Measurements from ENCODE around the gene ATP2C2.

ATP2C2 gene

DNA sequence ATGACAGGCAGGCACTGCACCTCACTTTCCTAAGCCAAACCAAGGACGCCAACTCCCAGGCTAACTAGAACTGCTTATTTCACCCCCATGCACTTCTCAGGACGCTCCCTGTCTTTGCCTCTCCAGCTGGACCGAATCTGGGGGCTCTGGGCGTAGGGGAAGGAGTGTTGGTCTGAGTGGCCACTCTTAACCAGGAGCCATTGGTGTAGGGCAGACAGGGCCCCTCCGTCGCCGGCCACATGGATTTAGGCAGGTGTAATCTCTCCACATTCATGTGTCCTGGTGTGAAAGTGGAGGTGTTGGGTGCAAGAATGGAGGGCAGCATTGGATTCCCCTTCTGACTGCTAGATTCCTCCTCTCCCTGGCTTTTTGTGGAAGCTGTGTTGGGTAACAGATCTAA is 9.8 kb downstream of the ATP2C2 start:
- no peak overlapping the region for H3K9ac ChIP-seq (ENCODE audit: low read depth in 1 of 2, low read length in 2 of 2)
- H3K27ac ChIP-seq (ENCODE audit: low read depth, low read length) = no peak overlapping the region
- no peaks in the 10 kb centered on the region for H3K9me3 ChIP-seq (ENCODE audit: control insufficient read depth in 1 of 2, low read length in 2 of 2)
- peaks cover 14 to 25% of the 10 kb centered on the region in 2 donors for H3K4me1 ChIP-seq (ENCODE audit: control insufficient read depth in 1 of 2, insufficient read depth in 2 of 2, low read length in 2 of 2)
- H3K27me3 ChIP-seq (ENCODE audit: control insufficient read depth in 1 of 2, insufficient read depth in 2 of 2, low read length in 2 of 2) = no peaks in the 10 kb centered on the region
- H3K36me3 ChIP-seq (ENCODE audit: control insufficient read depth in 1 of 2, insufficient read depth in 2 of 2, low read length in 2 of 2) = peaks cover 0 to 7% of the 10 kb centered on the region in 2 donors
- no peak overlapping the region for H3K4me3 ChIP-seq (ENCODE audit: low read depth in 1 of 2, low read length in 2 of 2)

GRCh38 chr16:84378567-84378966 is 10.2 kb downstream of the ATP2C2 start:
- peaks cover 0 to 11% of the 10 kb centered on the region in 2 donors for H3K36me3 ChIP-seq (ENCODE audit: control insufficient read depth in 1 of 2, insufficient read depth in 2 of 2, low read length in 2 of 2)
- H3K4me1 ChIP-seq (ENCODE audit: control insufficient read depth in 1 of 2, insufficient read depth in 2 of 2, low read length in 2 of 2) = peaks cover 12 to 22% of the 10 kb centered on the region in 2 donors
- H3K9ac ChIP-seq (ENCODE audit: low read depth in 1 of 2, low read length in 2 of 2) = no peak overlapping the region
- H3K27me3 ChIP-seq (ENCODE audit: control insufficient read depth in 1 of 2, insufficient read depth in 2 of 2, low read length in 2 of 2) = no peaks in the 10 kb centered on the region
- H3K9me3 ChIP-seq (ENCODE audit: control insufficient read depth in 1 of 2, low read length in 2 of 2) = no peaks in the 10 kb centered on the region
- H3K4me3 ChIP-seq (ENCODE audit: low read depth in 1 of 2, low read length in 2 of 2) = no peak overlapping the region
- H3K27ac ChIP-seq (ENCODE audit: low read depth, low read length) = no peak overlapping the region

- Histone ChIP-seq H3K27ac (ENCODE audit: low read depth, low read length) (no peak overlapping the region), H3K36me3 (ENCODE audit: control insufficient read depth in 1 of 2, insufficient read depth in 2 of 2, low read length in 2 of 2) (peaks cover 0 to 11% of the 10 kb centered on the region in 2 donors), H3K9ac (ENCODE audit: low read depth in 1 of 2, low read length in 2 of 2) (no peak overlapping the region), H3K4me3 (ENCODE audit: low read depth in 1 of 2, low read length in 2 of 2) (no peak overlapping the region), H3K9me3 (ENCODE audit: control insufficient read depth in 1 of 2, low read length in 2 of 2) (no peaks in the 10 kb centered on the region), H3K4me1 (ENCODE audit: control insufficient read depth in 1 of 2, insufficient read depth in 2 of 2, low read length in 2 of 2) (peaks cover 6 to 16% of the 10 kb centered on the region in 2 donors), H3K27me3 (ENCODE audit: control insufficient read depth in 1 of 2, insufficient read depth in 2 of 2, low read length in 2 of 2) (no peaks in the 10 kb centered on the region)
Observed at GRCh38 chr16:84379008-84379708, 10.8 kb downstream of the ATP2C2 start.

DNA sequence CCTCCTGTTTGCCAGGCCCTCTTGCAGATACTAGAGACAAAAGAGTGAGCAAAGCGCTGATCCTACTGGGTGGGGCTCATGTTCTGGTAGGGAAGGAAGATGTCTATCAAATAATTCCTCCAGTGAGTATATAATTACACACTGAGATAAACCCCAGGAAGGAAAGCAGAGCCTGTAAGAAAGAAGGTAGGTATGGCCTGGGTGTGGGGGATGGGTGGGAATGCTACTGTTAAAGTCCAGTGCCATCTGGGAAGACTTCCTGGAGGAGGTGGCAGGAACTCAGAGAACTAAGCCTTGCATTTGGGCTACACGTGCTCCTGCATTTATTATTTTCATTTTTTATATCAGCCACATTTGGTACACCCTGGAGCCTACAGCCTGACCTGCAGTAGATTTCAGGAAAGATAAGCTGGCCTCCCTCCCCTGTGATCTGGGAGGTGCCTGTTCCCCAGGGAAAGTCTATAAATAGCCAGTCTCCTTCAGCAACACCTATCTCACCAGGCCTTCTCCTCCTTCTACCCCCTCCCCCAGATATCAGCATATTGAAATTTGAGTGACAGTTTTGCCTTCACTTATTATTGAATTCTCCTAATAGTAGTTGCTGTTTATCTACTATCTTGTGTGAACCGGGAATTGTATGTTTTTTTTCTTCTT is 11.5 kb downstream of the ATP2C2 start:
- no peaks in the 10 kb centered on the region for H3K9me3 ChIP-seq (ENCODE audit: control insufficient read depth in 1 of 2, low read length in 2 of 2)
- peaks cover 4 to 14% of the 10 kb centered on the region in 2 donors for H3K4me1 ChIP-seq (ENCODE audit: control insufficient read depth in 1 of 2, insufficient read depth in 2 of 2, low read length in 2 of 2)
- H3K36me3 ChIP-seq (ENCODE audit: control insufficient read depth in 1 of 2, insufficient read depth in 2 of 2, low read length in 2 of 2) = peaks cover 0 to 12% of the 10 kb centered on the region in 2 donors
- no peak overlapping the region for H3K9ac ChIP-seq (ENCODE audit: low read depth in 1 of 2, low read length in 2 of 2)
- no peaks in the 10 kb centered on the region for H3K27me3 ChIP-seq (ENCODE audit: control insufficient read depth in 1 of 2, insufficient read depth in 2 of 2, low read length in 2 of 2)
- H3K4me3 ChIP-seq (ENCODE audit: low read depth in 1 of 2, low read length in 2 of 2) = no peak overlapping the region
- no peak overlapping the region for H3K27ac ChIP-seq (ENCODE audit: low read depth, low read length)

GRCh38 chr16:84380405-84380804 is 12.1 kb downstream of the ATP2C2 start:
- Histone ChIP-seq H3K27ac (ENCODE audit: low read depth, low read length) (no peak overlapping the region), H3K9ac (ENCODE audit: low read depth in 1 of 2, low read length in 2 of 2) (no peak overlapping the region), H3K27me3 (ENCODE audit: control insufficient read depth in 1 of 2, insufficient read depth in 2 of 2, low read length in 2 of 2) (no peaks in the 10 kb centered on the region), H3K4me3 (ENCODE audit: low read depth in 1 of 2, low read length in 2 of 2) (no peak overlapping the region), H3K4me1 (ENCODE audit: control insufficient read depth in 1 of 2, insufficient read depth in 2 of 2, low read length in 2 of 2) (peaks cover 4 to 14% of the 10 kb centered on the region in 2 donors), H3K36me3 (ENCODE audit: control insufficient read depth in 1 of 2, insufficient read depth in 2 of 2, low read length in 2 of 2) (peaks cover 0 to 17% of the 10 kb centered on the region in 2 donors), H3K9me3 (ENCODE audit: control insufficient read depth in 1 of 2, low read length in 2 of 2) (peaks cover 3 to 6% of the 10 kb centered on the region in 2 donors)

- peaks cover 4 to 7% of the 10 kb centered on the region in 2 donors for H3K9me3 ChIP-seq (ENCODE audit: control insufficient read depth in 1 of 2, low read length in 2 of 2)
- no peaks in the 10 kb centered on the region for H3K27me3 ChIP-seq (ENCODE audit: control insufficient read depth in 1 of 2, insufficient read depth in 2 of 2, low read length in 2 of 2)
- no peak overlapping the region for H3K4me3 ChIP-seq (ENCODE audit: low read depth in 1 of 2, low read length in 2 of 2)
- H3K4me1 ChIP-seq (ENCODE audit: control insufficient read depth in 1 of 2, insufficient read depth in 2 of 2, low read length in 2 of 2) = peaks cover 4 to 8% of the 10 kb centered on the region in 2 donors
- H3K9ac ChIP-seq (ENCODE audit: low read depth in 1 of 2, low read length in 2 of 2) = no peak overlapping the region
- H3K27ac ChIP-seq (ENCODE audit: low read depth, low read length) = no peak overlapping the region
- peaks cover 0 to 12% of the 10 kb centered on the region in 2 donors for H3K36me3 ChIP-seq (ENCODE audit: control insufficient read depth in 1 of 2, insufficient read depth in 2 of 2, low read length in 2 of 2)
Observed at GRCh38 chr16:84382396-84382795, 14.1 kb downstream of the ATP2C2 start.

- H3K9me3 ChIP-seq (ENCODE audit: control insufficient read depth in 1 of 2, low read length in 2 of 2) = peaks cover 4 to 7% of the 10 kb centered on the region in 2 donors
- H3K36me3 ChIP-seq (ENCODE audit: control insufficient read depth in 1 of 2, insufficient read depth in 2 of 2, low read length in 2 of 2) = peaks cover 0 to 12% of the 10 kb centered on the region in 2 donors
- no peak overlapping the region for H3K27ac ChIP-seq (ENCODE audit: low read depth, low read length)
- H3K4me1 ChIP-seq (ENCODE audit: control insufficient read depth in 1 of 2, insufficient read depth in 2 of 2, low read length in 2 of 2) = peaks cover 4 to 8% of the 10 kb centered on the region in 2 donors
- H3K9ac ChIP-seq (ENCODE audit: low read depth in 1 of 2, low read length in 2 of 2) = no peak overlapping the region
- no peak overlapping the region for H3K4me3 ChIP-seq (ENCODE audit: low read depth in 1 of 2, low read length in 2 of 2)
- H3K27me3 ChIP-seq (ENCODE audit: control insufficient read depth in 1 of 2, insufficient read depth in 2 of 2, low read length in 2 of 2) = no peaks in the 10 kb centered on the region
Observed at GRCh38 chr16:84383106-84383505, 14.8 kb downstream of the ATP2C2 start.

DNA sequence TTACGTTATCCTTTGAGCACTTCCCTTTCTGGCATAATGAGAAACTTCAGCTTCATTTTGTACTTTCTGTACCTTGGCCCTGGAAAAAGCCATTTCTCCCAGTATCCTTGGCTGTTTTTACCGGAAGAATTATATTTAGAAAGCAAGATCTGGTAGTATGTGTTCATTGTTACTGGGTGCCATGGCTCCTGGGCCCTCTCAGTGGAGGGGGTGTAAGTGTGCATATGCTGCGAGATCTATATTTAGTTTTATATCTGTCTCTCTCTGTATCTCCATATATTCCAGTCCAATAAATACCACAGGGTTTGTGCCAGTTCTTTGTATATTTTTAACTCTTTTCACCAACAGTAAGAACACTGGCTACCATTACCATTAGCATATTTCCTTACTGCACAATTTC is 17.7 kb downstream of the ATP2C2 start:
- peaks cover 4 to 7% of the 10 kb centered on the region in 2 donors for H3K9me3 ChIP-seq (ENCODE audit: control insufficient read depth in 1 of 2, low read length in 2 of 2)
- H3K4me3 ChIP-seq (ENCODE audit: low read depth in 1 of 2, low read length in 2 of 2) = no peak overlapping the region
- no peaks in the 10 kb centered on the region for H3K27me3 ChIP-seq (ENCODE audit: control insufficient read depth in 1 of 2, insufficient read depth in 2 of 2, low read length in 2 of 2)
- H3K9ac ChIP-seq (ENCODE audit: low read depth in 1 of 2, low read length in 2 of 2) = no peak overlapping the region
- H3K27ac ChIP-seq (ENCODE audit: low read depth, low read length) = no peak overlapping the region
- H3K36me3 ChIP-seq (ENCODE audit: control insufficient read depth in 1 of 2, insufficient read depth in 2 of 2, low read length in 2 of 2) = peaks cover 0 to 12% of the 10 kb centered on the region in 2 donors
- H3K4me1 ChIP-seq (ENCODE audit: control insufficient read depth in 1 of 2, insufficient read depth in 2 of 2, low read length in 2 of 2) = no peaks in the 10 kb centered on the region

GRCh38 chr16:84387021-84387420 is 18.7 kb downstream of the ATP2C2 start:
- H3K27me3 ChIP-seq (ENCODE audit: control insufficient read depth in 1 of 2, insufficient read depth in 2 of 2, low read length in 2 of 2) = no peaks in the 10 kb centered on the region
- H3K36me3 ChIP-seq (ENCODE audit: control insufficient read depth in 1 of 2, insufficient read depth in 2 of 2, low read length in 2 of 2) = peaks cover 0 to 12% of the 10 kb centered on the region in 2 donors
- no peaks in the 10 kb centered on the region for H3K4me1 ChIP-seq (ENCODE audit: control insufficient read depth in 1 of 2, insufficient read depth in 2 of 2, low read length in 2 of 2)
- H3K27ac ChIP-seq (ENCODE audit: low read depth, low read length) = no peak overlapping the region
- peaks cover 4 to 7% of the 10 kb centered on the region in 2 donors for H3K9me3 ChIP-seq (ENCODE audit: control insufficient read depth in 1 of 2, low read length in 2 of 2)
- no peak overlapping the region for H3K4me3 ChIP-seq (ENCODE audit: low read depth in 1 of 2, low read length in 2 of 2)
- no peak overlapping the region for H3K9ac ChIP-seq (ENCODE audit: low read depth in 1 of 2, low read length in 2 of 2)

GRCh38 chr16:84390131-84390785 is 21.9 kb downstream of the ATP2C2 start:
- no peak overlapping the region for H3K9ac ChIP-seq (ENCODE audit: low read depth in 1 of 2, low read length in 2 of 2)
- H3K36me3 ChIP-seq (ENCODE audit: control insufficient read depth in 1 of 2, insufficient read depth in 2 of 2, low read length in 2 of 2) = peaks cover 0 to 1% of the 10 kb centered on the region in 2 donors
- no peak overlapping the region for H3K4me3 ChIP-seq (ENCODE audit: low read depth in 1 of 2, low read length in 2 of 2)
- H3K27me3 ChIP-seq (ENCODE audit: control insufficient read depth in 1 of 2, insufficient read depth in 2 of 2, low read length in 2 of 2) = no peaks in the 10 kb centered on the region
- H3K27ac ChIP-seq (ENCODE audit: low read depth, low read length) = no peak overlapping the region
- no peaks in the 10 kb centered on the region for H3K4me1 ChIP-seq (ENCODE audit: control insufficient read depth in 1 of 2, insufficient read depth in 2 of 2, low read length in 2 of 2)
- peaks cover 3% of the 10 kb centered on the region in 2 donors for H3K9me3 ChIP-seq (ENCODE audit: control insufficient read depth in 1 of 2, low read length in 2 of 2)

Data from duodenal mucosa (tissue), 2 donors.